Fibroblast of upper back skin (primary cell): ENCODE data around the gene B3GALT2.

ENCODE experiments used
- DNase-seq: peaks from one replicate; pipeline ENCODE4 v3.0.0-alpha.2; 2013

Gene B3GALT2

DNA sequence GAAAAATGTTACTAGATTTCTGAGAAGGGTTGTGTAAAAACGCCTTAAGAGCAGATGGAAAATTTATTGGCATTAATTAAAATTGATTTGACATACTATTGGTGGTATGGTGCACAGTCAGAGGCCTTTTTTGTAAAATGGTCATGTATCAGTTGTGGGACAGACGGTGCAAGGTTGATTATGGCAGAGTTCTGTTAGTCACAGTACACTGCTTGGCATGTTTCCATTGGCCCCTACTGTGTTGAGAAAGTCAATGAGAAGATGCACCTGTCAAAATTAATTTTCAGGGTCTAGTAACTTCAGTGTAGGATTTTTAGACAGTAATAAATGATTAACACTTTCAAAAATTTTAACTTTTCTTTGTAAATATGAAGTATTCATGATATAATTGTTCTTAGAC, 4.4 kb downstream of the B3GALT2 start:
- peak; percentile 12 for DNase-seq

GRCh38 chr1:193181536-193181935, 4.9 kb downstream of the B3GALT2 start:
- DNase-seq: no peak

GRCh38 chr1:193179094-193179493, 7.3 kb downstream of the B3GALT2 start:
- no peak for DNase-seq

DNA sequence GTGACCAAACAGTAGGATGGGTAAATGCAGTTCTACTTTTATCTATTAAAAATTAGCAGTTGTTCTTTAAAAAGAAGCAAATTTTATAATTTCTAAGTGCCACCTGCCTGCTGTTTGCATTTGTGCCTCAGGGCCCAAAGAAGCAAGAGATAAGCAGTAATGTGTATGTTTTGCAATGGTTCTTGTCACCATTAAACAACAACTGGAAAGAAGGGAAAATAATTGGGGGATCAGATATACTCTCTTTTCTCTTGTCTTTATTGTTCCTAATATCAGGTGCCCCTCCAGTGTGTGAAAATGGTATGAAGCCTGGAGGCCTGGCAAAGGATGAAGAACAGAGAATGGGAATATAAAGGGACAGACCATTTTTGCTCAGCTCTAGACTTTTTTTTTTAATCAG, 9.6 kb downstream of the B3GALT2 start:
- no peak for DNase-seq

- DNase-seq: no peak
These were observed 10.3 kb downstream of the B3GALT2 start for GRCh38 chr1:193176113-193176512.

GRCh38 chr1:193157360-193157759, 29.1 kb downstream of the B3GALT2 start:
- no peak for DNase-seq

DNA sequence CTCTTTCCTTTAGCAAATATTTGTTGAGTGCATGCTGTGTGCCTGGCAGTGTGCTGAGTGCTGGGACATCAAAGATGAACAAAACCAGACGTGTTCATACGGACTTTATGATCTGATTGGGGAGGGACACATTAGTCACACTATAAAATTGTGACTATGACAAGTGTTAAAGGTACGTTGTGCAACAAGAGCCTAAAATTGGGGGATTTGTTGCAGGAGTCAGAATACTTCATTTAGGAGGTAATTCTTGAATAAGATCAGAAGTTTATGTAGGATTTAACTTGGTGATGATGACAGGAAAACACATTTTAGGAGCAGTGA, 29.6 kb downstream of the B3GALT2 start:
- DNase-seq: no peak

- DNase-seq: no peak
These were observed 30.1 kb downstream of the B3GALT2 start for GRCh38 chr1:193156117-193156821.

DNA sequence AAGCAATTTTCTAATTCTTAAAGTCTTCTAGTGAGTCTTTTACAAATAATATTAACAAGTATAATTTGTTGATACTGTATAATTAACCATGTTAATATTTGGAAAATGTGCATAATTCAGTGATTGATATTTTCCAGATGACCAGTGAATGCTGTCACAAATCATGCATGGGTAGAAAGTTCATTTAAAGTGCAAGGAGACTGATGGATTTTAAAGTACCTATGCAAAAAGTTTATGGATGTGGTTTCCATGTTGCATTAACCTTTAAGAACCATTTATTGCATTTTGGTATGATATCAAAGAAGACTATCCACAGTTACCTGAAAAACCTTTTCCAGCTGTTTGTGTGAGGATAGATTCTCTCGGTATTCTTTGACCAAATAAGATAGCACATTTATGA, 41.4 kb downstream of the B3GALT2 start:
- DNase-seq: no peak

DNA sequence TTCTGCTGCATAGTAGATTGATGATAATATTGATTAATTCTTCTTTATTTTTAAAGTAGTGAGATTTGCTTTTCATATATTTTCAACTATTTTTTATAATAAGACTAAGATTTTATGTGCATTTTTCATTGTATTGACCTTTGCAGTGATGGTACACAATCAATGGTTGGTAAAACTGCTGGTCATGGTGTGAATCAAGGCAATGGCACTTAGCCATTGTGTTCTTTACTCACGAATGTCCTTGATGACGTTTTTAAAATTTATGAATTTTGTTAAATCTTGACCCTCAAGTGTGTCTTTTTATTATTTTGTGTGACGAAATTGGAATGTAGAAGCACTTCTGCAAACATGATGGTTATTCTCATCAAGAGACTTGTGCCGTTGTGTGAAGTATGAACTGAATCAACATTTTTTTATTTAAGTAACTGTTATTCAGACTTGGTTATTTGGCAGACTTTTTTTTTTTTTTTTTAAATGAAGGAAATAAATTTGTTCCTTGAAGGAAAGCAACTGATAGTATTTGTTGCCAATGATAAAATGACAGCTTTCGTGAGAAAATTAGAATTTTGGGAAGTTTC, 42.0 kb downstream of the B3GALT2 start:
- DNase-seq: no peak

- peak; percentile 22 for DNase-seq
These were observed 43.1 kb downstream of the B3GALT2 start for GRCh38 chr1:193143285-193143684.

GRCh38 chr1:193142409-193142808, 44.0 kb downstream of the B3GALT2 start:
- DNase-seq: no peak

DNA sequence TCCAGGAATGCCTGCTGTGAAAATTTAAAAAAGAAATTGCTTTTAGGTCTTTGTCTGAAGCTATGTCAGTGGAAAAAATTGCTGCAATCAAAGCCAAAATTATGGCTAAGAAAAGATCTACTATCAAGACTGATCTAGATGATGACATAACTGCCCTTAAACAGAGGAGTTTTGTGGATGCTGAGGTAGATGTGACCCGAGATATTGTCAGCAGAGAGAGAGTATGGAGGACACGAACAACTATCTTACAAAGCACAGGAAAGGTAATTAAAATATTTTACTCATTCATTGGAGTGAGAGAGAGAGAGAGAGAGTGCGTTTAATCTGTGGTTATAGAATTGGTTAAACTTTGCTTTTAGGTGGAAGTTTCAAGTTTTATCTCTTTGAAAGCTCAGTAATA, 44.6 kb downstream of the B3GALT2 start:
- no peak for DNase-seq

DNA sequence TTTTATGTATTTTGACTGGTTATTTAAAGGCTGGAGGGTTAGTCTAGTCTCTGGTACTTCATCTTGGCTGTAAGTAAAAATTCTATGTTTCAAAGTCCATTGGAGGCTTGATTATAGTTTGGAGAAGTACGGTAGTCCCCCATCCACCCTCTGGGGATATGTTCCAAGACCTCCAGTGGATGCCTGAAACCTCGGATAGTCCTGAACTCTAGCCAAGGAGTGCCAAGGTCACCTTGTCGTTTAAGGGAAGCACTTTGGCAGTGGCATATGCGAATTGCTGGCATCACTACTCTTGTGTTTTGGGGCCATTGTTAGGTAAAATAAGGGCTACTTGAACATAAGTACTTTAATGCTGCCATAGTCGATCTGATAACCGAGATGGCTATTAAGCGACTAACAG, 46.2 kb downstream of the B3GALT2 start:
- DNase-seq: no peak

GRCh38 chr1:193131266-193131860, 55.0 kb downstream of the B3GALT2 start:
- no peak for DNase-seq
